ENCODE results near the gene EGFL8. TPM values are rescaled to one million over a fixed set of nuclear protein-coding genes. Genes with fewer than 3 reads are reported as not detected.

EGFL8 gene
- total and polyA plus RNA-seq, 9 of the 15 experiments (the other 6 are each of a cell fraction or from before 2014, with no cell fraction given): 2.2 to 47.4 (median 14.2) TPM

DNA sequence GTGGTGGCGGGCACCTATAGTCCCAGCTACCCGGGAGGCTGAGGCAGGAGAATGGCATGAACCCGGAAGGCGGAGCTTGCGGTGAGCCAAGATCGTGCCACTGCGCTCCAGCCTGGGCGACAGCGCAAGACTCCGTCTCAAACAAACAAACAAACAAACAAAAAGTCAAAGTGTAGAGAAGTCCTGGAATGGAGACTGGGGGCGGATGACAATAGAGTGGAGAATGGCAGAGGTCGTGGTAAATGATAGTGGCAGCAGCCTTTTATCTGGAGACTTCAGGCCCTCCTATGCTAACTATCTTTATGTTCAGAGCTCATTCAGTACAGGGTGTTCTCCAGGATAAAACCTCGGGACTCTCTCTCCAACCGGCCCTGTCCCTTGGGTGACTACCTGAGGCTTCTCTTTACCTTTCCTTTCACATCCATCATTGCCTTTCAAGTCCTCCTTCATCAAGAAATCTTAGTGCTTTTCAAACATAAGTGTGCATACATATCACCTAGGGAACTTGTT, 32.9 kb upstream of the EGFL8 start (continued):
- TF ChIP-seq CBX5 (IDR thresholded peaks at IDR 0.05; ENCODE audit: borderline replicate concordance, low read depth) (no peak), MCM7 (IDR thresholded peaks at IDR 0.05) (peak in 1 of 2 experiments; percentile 19; a peak in 1 of 4 replicates), FOXK1 (CRISPR knock-in tag; IDR thresholded peaks at IDR 0.05; ENCODE audit: borderline replicate concordance) (no peak), HLTF (IDR thresholded peaks at IDR 0.05) (peak; percentile 97), NR2C2 (CRISPR knock-in tag; IDR thresholded peaks at IDR 0.05) (no peak), NR2C2 (tag; IDR thresholded peaks at IDR 0.05) (no peak), ZSCAN32 (CRISPR knock-in tag; IDR thresholded peaks at IDR 0.05) (no peak), EHMT2 (IDR thresholded peaks at IDR 0.05) (peak; percentile 77; the same call in 1 of the 2 replicates), CXXC5 (CRISPR knock-in tag; IDR thresholded peaks at IDR 0.05) (peak; percentile 86), CREB1 (IDR thresholded peaks at IDR 0.05) (peak; percentile 82), CREB1 (CRISPR knock-in tag; IDR thresholded peaks at IDR 0.05) (no peak), GATAD2A (IDR thresholded peaks at IDR 0.05) (peak; percentile 69; the same call in 1 of the 2 replicates), TCF3 (CRISPR knock-in tag; IDR thresholded peaks at IDR 0.05) (peak; percentile 100)
- TF ChIP-seq, protein P1, sequence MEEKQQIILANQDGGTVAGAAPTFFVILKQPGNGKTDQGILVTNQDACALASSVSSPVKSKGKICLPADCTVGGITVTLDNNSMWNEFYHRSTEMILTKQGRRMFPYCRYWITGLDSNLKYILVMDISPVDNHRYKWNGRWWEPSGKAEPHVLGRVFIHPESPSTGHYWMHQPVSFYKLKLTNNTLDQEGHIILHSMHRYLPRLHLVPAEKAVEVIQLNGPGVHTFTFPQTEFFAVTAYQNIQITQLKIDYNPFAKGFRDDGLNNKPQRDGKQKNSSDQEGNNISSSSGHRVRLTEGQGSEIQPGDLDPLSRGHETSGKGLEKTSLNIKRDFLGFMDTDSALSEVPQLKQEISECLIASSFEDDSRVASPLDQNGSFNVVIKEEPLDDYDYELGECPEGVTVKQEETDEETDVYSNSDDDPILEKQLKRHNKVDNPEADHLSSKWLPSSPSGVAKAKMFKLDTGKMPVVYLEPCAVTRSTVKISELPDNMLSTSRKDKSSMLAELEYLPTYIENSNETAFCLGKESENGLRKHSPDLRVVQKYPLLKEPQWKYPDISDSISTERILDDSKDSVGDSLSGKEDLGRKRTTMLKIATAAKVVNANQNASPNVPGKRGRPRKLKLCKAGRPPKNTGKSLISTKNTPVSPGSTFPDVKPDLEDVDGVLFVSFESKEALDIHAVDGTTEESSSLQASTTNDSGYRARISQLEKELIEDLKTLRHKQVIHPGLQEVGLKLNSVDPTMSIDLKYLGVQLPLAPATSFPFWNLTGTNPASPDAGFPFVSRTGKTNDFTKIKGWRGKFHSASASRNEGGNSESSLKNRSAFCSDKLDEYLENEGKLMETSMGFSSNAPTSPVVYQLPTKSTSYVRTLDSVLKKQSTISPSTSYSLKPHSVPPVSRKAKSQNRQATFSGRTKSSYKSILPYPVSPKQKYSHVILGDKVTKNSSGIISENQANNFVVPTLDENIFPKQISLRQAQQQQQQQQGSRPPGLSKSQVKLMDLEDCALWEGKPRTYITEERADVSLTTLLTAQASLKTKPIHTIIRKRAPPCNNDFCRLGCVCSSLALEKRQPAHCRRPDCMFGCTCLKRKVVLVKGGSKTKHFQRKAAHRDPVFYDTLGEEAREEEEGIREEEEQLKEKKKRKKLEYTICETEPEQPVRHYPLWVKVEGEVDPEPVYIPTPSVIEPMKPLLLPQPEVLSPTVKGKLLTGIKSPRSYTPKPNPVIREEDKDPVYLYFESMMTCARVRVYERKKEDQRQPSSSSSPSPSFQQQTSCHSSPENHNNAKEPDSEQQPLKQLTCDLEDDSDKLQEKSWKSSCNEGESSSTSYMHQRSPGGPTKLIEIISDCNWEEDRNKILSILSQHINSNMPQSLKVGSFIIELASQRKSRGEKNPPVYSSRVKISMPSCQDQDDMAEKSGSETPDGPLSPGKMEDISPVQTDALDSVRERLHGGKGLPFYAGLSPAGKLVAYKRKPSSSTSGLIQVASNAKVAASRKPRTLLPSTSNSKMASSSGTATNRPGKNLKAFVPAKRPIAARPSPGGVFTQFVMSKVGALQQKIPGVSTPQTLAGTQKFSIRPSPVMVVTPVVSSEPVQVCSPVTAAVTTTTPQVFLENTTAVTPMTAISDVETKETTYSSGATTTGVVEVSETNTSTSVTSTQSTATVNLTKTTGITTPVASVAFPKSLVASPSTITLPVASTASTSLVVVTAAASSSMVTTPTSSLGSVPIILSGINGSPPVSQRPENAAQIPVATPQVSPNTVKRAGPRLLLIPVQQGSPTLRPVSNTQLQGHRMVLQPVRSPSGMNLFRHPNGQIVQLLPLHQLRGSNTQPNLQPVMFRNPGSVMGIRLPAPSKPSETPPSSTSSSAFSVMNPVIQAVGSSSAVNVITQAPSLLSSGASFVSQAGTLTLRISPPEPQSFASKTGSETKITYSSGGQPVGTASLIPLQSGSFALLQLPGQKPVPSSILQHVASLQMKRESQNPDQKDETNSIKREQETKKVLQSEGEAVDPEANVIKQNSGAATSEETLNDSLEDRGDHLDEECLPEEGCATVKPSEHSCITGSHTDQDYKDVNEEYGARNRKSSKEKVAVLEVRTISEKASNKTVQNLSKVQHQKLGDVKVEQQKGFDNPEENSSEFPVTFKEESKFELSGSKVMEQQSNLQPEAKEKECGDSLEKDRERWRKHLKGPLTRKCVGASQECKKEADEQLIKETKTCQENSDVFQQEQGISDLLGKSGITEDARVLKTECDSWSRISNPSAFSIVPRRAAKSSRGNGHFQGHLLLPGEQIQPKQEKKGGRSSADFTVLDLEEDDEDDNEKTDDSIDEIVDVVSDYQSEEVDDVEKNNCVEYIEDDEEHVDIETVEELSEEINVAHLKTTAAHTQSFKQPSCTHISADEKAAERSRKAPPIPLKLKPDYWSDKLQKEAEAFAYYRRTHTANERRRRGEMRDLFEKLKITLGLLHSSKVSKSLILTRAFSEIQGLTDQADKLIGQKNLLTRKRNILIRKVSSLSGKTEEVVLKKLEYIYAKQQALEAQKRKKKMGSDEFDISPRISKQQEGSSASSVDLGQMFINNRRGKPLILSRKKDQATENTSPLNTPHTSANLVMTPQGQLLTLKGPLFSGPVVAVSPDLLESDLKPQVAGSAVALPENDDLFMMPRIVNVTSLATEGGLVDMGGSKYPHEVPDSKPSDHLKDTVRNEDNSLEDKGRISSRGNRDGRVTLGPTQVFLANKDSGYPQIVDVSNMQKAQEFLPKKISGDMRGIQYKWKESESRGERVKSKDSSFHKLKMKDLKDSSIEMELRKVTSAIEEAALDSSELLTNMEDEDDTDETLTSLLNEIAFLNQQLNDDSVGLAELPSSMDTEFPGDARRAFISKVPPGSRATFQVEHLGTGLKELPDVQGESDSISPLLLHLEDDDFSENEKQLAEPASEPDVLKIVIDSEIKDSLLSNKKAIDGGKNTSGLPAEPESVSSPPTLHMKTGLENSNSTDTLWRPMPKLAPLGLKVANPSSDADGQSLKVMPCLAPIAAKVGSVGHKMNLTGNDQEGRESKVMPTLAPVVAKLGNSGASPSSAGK (IDR thresholded peaks at IDR 0.05): no peak
- TF ChIP-seq, protein P2, sequence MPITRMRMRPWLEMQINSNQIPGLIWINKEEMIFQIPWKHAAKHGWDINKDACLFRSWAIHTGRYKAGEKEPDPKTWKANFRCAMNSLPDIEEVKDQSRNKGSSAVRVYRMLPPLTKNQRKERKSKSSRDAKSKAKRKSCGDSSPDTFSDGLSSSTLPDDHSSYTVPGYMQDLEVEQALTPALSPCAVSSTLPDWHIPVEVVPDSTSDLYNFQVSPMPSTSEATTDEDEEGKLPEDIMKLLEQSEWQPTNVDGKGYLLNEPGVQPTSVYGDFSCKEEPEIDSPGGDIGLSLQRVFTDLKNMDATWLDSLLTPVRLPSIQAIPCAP (CRISPR knock-in tag; IDR thresholded peaks at IDR 0.05; ENCODE audit: borderline replicate concordance): no peak
- TF ChIP-seq, protein P3, sequence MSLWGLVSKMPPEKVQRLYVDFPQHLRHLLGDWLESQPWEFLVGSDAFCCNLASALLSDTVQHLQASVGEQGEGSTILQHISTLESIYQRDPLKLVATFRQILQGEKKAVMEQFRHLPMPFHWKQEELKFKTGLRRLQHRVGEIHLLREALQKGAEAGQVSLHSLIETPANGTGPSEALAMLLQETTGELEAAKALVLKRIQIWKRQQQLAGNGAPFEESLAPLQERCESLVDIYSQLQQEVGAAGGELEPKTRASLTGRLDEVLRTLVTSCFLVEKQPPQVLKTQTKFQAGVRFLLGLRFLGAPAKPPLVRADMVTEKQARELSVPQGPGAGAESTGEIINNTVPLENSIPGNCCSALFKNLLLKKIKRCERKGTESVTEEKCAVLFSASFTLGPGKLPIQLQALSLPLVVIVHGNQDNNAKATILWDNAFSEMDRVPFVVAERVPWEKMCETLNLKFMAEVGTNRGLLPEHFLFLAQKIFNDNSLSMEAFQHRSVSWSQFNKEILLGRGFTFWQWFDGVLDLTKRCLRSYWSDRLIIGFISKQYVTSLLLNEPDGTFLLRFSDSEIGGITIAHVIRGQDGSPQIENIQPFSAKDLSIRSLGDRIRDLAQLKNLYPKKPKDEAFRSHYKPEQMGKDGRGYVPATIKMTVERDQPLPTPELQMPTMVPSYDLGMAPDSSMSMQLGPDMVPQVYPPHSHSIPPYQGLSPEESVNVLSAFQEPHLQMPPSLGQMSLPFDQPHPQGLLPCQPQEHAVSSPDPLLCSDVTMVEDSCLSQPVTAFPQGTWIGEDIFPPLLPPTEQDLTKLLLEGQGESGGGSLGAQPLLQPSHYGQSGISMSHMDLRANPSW (CRISPR knock-in tag; IDR thresholded peaks at IDR 0.05): no peak

Measured in K562 (cell line).